Neural cell (in vitro differentiated cells): ENCODE results near the gene DCHS2. TPM values are rescaled to one million over a fixed set of nuclear protein-coding genes. Genes with fewer than 3 reads are reported as not detected.

Experiments used
- H2AFZ ChIP-seq: fragments of 200-600, 300-800 bp; sonication (generic), shearing (Covaris generic); 2 replicates; pipeline ENCODE4 v1.6.0; 2014; ENCODE audit warnings: low read depth, mild to moderate bottlenecking, antibody characterized with exemption, low read length, moderate library complexity
- H3F3A ChIP-seq: fragments of 200-600 bp; shearing (Covaris generic); 2 replicates; pipeline ENCODE4 v1.6.1; 2016; ENCODE audit warnings: mild to moderate bottlenecking, moderate library complexity, mixed read lengths, antibody characterized with exemption, low read length; ENCODE audit not compliant: insufficient read depth, poor library complexity, severe bottlenecking
- H3K27ac ChIP-seq: fragments of 200-600, 300-800 bp; sonication (generic), shearing (Covaris generic); 2 replicates; pipeline ENCODE4 v1.5.1; 2014; ENCODE audit warnings: mild to moderate bottlenecking, low read length, moderate library complexity
- H3K27me3 ChIP-seq: fragments of 300-800, 200-600 bp; sonication (generic), shearing (Covaris generic); 2 replicates; pipeline ENCODE4 v1.6.0; 2014; ENCODE audit warnings: mild to moderate bottlenecking, low read depth, low read length, moderate library complexity; ENCODE audit not compliant: insufficient read depth
- H3K36me3 ChIP-seq: fragments of 300-800, 200-600 bp; sonication (generic), shearing (Covaris generic); 2 replicates; pipeline ENCODE4 v1.5.1; 2014; ENCODE audit warnings: mild to moderate bottlenecking, antibody characterized with exemption, low read length, moderate library complexity; ENCODE audit not compliant: insufficient read depth
- H3K4me2 ChIP-seq: fragments of 300-800, 200-600 bp; sonication (generic), shearing (Covaris generic); 2 replicates; pipeline ENCODE4 v1.6.0; 2014; ENCODE audit warnings: mild to moderate bottlenecking, low read length
- H3K4me3 ChIP-seq: fragments of 300-800, 200-600 bp; sonication (generic), shearing (Covaris generic); 2 replicates; pipeline ENCODE4 v1.5.1; 2014; ENCODE audit warnings: mild to moderate bottlenecking, low read length, moderate library complexity
- H3K79me2 ChIP-seq: fragments of 200-600 bp; shearing (Covaris generic); replicated peaks from 2 replicates; pipeline ENCODE4 v1.6.0; 2014; ENCODE audit warnings: mild to moderate bottlenecking, low read length, moderate library complexity; ENCODE audit not compliant: insufficient read depth
- H3K9ac ChIP-seq: fragments of 300-800, 200-600 bp; sonication (generic), shearing (Covaris generic); 2 replicates; pipeline ENCODE4 v1.6.1; 2016; ENCODE audit warnings: mild to moderate bottlenecking, low read length, mixed read lengths
- H3K9me2 ChIP-seq: fragments of 200-600 bp; shearing (Covaris generic); 2 replicates; pipeline ENCODE4 v1.6.1; 2016; ENCODE audit warnings: mild to moderate bottlenecking, low read length, mixed read lengths; ENCODE audit not compliant: insufficient read depth
- H3K9me3 ChIP-seq: fragments of 200-600, 300-800 bp; sonication (generic), shearing (Covaris generic); 2 replicates; pipeline ENCODE4 v1.6.1; 2016; ENCODE audit warnings: mild to moderate bottlenecking, mixed run types, low read length, moderate library complexity, mixed read lengths
- H4K20me1 ChIP-seq: fragments of 200-600 bp; shearing (Covaris generic); 2 replicates; pipeline ENCODE4 v1.6.1; 2016; ENCODE audit warnings: mild to moderate bottlenecking, mixed run types; ENCODE audit not compliant: insufficient read depth
- EP300 ChIP-seq: fragments of 450-650 bp; conservative IDR thresholded peaks from 2 replicates; pipeline ENCODE4 v1.6.1; 2014; ENCODE audit warnings: antibody characterized with exemption, mild to moderate bottlenecking, moderate library complexity; ENCODE audit not compliant: poor library complexity, severe bottlenecking
- EZH2 ChIP-seq: fragments of 200-600, 300-800 bp; shearing (Covaris generic), sonication (generic); IDR thresholded peaks from 2 replicates; pipeline ENCODE4 v1.6.1; 2014; ENCODE audit warnings: antibody characterized with exemption, low read length, borderline replicate concordance, mild to moderate bottlenecking; ENCODE audit not compliant: insufficient read depth, poor library complexity, severe bottlenecking
- MXI1 ChIP-seq: fragments of 450-650 bp; conservative IDR thresholded peaks from 2 replicates; pipeline ENCODE4 v1.6.1; 2014; ENCODE audit warnings: antibody characterized with exemption, mild to moderate bottlenecking; ENCODE audit not compliant: poor library complexity, severe bottlenecking
- POLR2AphosphoS5 ChIP-seq: IDR thresholded peaks from 2 replicates; pipeline ENCODE4 v1.6.1; 2012
- RAD21 ChIP-seq: fragments of 450-650 bp; conservative IDR thresholded peaks from 2 replicates; pipeline ENCODE4 v1.6.1; 2014; ENCODE audit warnings: antibody characterized with exemption, mild to moderate bottlenecking, moderate library complexity
- SMC3 ChIP-seq: fragments of 450-650 bp; conservative IDR thresholded peaks from 2 replicates; pipeline ENCODE4 v1.6.1; 2014; ENCODE audit warnings: antibody characterized with exemption, mild to moderate bottlenecking, moderate library complexity; ENCODE audit not compliant: poor library complexity
- TAF1 ChIP-seq: IDR thresholded peaks from 2 replicates; pipeline ENCODE4 v1.6.1; 2012; ENCODE audit warnings: low read depth
- polyA plus RNA-seq: library from polyadenylated mRNA; depleted of rRNA; stranded (reverse); fragments of >200 nt; gene quantifications from 2 replicates; pipeline ENCODE4 v1.2.3, GENCODE V29; 2014
- TF ChIP-seq, protein P1 (sequence below): IDR thresholded peaks from 2 replicates; pipeline ENCODE4 v1.6.1; 2012; ENCODE audit warnings: borderline replicate concordance
- TF ChIP-seq, protein P2 (sequence below): fragments of 450-650 bp; IDR thresholded peaks from 2 replicates; pipeline ENCODE4 v1.5.1; 2014; ENCODE audit warnings: antibody characterized with exemption, mild to moderate bottlenecking, moderate library complexity; ENCODE audit not compliant: poor library complexity, severe bottlenecking

DCHS2 gene
- polyA plus RNA-seq, 1 donor from 2014 or later: 1.6 TPM

DNA sequence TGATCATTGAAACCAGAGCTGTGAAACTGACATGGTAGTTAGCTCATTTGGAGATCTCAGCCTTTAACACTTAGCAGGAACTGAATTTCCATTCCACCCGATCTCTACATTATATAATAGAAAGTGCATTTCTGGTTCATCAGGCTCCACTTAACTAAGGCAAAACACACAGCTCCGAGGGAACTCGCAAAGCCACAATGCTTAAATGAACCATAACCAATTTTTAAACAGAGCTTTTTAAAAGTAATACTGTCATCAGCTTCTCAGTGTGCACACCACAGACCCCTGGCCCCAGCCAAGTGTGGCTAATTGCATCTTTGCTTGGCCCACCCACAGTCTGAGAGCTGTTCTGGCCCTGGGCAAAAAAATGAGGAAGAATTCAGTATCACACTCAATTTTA, 66.1 kb downstream of the DCHS2 start:
- Histone ChIP-seq H3K27me3 (no peaks in the 10 kb centered on the region), H2AFZ (no peak overlapping the region), H3K36me3 (no peaks in the 10 kb centered on the region), H3K4me3 (no peak overlapping the region), H3K9me2 (no peaks in the 10 kb centered on the region), H3K9ac (no peak overlapping the region), H3K79me2 (no peaks in the 10 kb centered on the region), H3K4me2 (no peak overlapping the region), H4K20me1 (no peaks in the 10 kb centered on the region), H3K27ac (no peak overlapping the region), H3K9me3 (no peaks in the 10 kb centered on the region), H3F3A (no peaks in the 10 kb centered on the region)
- no peak for TF ChIP-seq EP300
- TF ChIP-seq RAD21: no peak
- TF ChIP-seq, protein P1, sequence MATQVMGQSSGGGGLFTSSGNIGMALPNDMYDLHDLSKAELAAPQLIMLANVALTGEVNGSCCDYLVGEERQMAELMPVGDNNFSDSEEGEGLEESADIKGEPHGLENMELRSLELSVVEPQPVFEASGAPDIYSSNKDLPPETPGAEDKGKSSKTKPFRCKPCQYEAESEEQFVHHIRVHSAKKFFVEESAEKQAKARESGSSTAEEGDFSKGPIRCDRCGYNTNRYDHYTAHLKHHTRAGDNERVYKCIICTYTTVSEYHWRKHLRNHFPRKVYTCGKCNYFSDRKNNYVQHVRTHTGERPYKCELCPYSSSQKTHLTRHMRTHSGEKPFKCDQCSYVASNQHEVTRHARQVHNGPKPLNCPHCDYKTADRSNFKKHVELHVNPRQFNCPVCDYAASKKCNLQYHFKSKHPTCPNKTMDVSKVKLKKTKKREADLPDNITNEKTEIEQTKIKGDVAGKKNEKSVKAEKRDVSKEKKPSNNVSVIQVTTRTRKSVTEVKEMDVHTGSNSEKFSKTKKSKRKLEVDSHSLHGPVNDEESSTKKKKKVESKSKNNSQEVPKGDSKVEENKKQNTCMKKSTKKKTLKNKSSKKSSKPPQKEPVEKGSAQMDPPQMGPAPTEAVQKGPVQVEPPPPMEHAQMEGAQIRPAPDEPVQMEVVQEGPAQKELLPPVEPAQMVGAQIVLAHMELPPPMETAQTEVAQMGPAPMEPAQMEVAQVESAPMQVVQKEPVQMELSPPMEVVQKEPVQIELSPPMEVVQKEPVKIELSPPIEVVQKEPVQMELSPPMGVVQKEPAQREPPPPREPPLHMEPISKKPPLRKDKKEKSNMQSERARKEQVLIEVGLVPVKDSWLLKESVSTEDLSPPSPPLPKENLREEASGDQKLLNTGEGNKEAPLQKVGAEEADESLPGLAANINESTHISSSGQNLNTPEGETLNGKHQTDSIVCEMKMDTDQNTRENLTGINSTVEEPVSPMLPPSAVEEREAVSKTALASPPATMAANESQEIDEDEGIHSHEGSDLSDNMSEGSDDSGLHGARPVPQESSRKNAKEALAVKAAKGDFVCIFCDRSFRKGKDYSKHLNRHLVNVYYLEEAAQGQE: no peak
- no peak for TF ChIP-seq POLR2AphosphoS5
- TF ChIP-seq, protein P2, sequence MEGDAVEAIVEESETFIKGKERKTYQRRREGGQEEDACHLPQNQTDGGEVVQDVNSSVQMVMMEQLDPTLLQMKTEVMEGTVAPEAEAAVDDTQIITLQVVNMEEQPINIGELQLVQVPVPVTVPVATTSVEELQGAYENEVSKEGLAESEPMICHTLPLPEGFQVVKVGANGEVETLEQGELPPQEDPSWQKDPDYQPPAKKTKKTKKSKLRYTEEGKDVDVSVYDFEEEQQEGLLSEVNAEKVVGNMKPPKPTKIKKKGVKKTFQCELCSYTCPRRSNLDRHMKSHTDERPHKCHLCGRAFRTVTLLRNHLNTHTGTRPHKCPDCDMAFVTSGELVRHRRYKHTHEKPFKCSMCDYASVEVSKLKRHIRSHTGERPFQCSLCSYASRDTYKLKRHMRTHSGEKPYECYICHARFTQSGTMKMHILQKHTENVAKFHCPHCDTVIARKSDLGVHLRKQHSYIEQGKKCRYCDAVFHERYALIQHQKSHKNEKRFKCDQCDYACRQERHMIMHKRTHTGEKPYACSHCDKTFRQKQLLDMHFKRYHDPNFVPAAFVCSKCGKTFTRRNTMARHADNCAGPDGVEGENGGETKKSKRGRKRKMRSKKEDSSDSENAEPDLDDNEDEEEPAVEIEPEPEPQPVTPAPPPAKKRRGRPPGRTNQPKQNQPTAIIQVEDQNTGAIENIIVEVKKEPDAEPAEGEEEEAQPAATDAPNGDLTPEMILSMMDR: no peak
- TF ChIP-seq EZH2: no peak
- TF ChIP-seq SMC3: no peak
- no peak for TF ChIP-seq TAF1
- TF ChIP-seq MXI1: no peak

DNA sequence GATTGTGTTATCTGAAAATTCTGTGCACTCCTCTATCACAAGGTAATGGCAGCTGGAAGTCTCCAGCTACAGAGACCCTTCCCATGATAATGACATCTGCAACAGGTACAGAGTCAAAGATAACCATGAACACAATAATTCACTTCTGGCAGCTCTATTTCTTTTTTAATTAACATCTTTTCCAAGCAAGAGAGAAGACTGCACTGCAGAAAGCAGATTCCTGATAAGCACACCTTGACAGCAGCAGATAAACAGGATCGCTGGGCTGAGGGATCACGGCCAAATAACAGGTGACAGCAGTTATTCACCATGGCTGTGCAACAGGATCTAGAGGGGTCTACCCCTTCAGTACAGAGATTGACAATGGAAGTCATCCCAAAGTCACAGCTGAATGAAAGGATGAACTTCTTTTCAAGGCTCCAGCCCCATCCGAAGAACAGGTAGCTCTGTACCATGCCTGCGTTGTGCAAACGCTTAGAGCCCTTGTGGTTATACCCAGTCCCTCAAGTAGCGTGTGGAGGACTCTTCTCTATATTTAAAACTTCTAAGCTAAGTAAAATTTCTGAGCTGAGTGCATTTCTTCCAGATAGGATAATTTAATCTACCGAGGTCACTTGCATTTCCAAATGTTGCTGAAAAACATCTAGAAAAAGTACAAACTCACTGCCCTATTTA, 66.7 kb downstream of the DCHS2 start:
- Histone ChIP-seq H4K20me1 (no peaks in the 10 kb centered on the region), H3K4me2 (no peak overlapping the region), H3K36me3 (no peaks in the 10 kb centered on the region), H3K27me3 (no peaks in the 10 kb centered on the region), H3K27ac (no peak overlapping the region), H3K4me3 (no peak overlapping the region), H3F3A (no peaks in the 10 kb centered on the region), H3K9me3 (no peaks in the 10 kb centered on the region), H3K9ac (no peak overlapping the region), H3K79me2 (no peaks in the 10 kb centered on the region), H2AFZ (no peak overlapping the region), H3K9me2 (no peaks in the 10 kb centered on the region)
- TF ChIP-seq, protein P2: no peak
- TF ChIP-seq MXI1: no peak
- no peak for TF ChIP-seq POLR2AphosphoS5
- TF ChIP-seq RAD21: no peak
- no peak for TF ChIP-seq SMC3
- no peak for TF ChIP-seq EP300
- TF ChIP-seq EZH2: no peak
- TF ChIP-seq, protein P1: no peak
- no peak for TF ChIP-seq TAF1
